HFFc6 (cell line): ENCODE measurements around the gene EDA2R. TPM values are rescaled to one million over a fixed set of nuclear protein-coding genes. Genes with fewer than 3 reads are reported as not detected.
A peak's percentile ranks its signal among the peaks of the same experiment; 100 is the strongest.

ENCODE experiments used
- DNase-seq: peaks from one replicate; pipeline ENCODE4 v3.0.0-alpha.2; 2018
- H3K27ac Mint-ChIP-seq: 2 replicates; pipeline ENCODE4 v1.8.0; 2020; ENCODE audit warnings: mild to moderate bottlenecking, mixed read lengths
- H3K27me3 Mint-ChIP-seq: 2 replicates; pipeline ENCODE4 v1.8.0; 2021; ENCODE audit warnings: mild to moderate bottlenecking, moderate library complexity, mixed read lengths; ENCODE audit not compliant: insufficient read depth
- H3K36me3 Mint-ChIP-seq: 2 replicates; pipeline ENCODE4 v1.8.0; 2021; ENCODE audit warnings: low read depth, mixed read lengths
- H3K4me1 Mint-ChIP-seq: 2 replicates; pipeline ENCODE4 v1.8.0; 2020; ENCODE audit warnings: low read depth, mixed read lengths
- H3K4me3 Mint-ChIP-seq: 2 replicates; pipeline ENCODE4 v1.8.0; 2020; ENCODE audit warnings: mild to moderate bottlenecking, moderate library complexity, mixed read lengths
- H3K9me3 Mint-ChIP-seq: 2 replicates; pipeline ENCODE4 v1.8.0; 2020; ENCODE audit warnings: mild to moderate bottlenecking, mixed read lengths
- long read RNA-seq: library from polyadenylated mRNA; unstranded; transcript quantifications from one replicate; pipeline ENCODE4 v2.0.0, GENCODE V29; 2019
- total RNA-seq, 6 experiments: library from RNA; stranded (reverse); fragmentation: NEBNext Ultra II Directional; extraction: Animal tissue kit (Norgen Biotek cat#: 25700); gene quantifications; 2 replicates in 1 of 6; 3 replicates in 5 of 6; pipeline ENCODE4 v1.2.3, GENCODE V29; 2021
- TF ChIP-seq, protein P1 (sequence below): fragments of 200-600 bp; sonication (generic); IDR thresholded peaks from 2 replicates; pipeline ENCODE4 v1.5.0; 2021; ENCODE audit warnings: antibody characterized with exemption, mild to moderate bottlenecking

Gene EDA2R, protein sequence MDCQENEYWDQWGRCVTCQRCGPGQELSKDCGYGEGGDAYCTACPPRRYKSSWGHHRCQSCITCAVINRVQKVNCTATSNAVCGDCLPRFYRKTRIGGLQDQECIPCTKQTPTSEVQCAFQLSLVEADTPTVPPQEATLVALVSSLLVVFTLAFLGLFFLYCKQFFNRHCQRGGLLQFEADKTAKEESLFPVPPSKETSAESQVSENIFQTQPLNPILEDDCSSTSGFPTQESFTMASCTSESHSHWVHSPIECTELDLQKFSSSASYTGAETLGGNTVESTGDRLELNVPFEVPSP
- total RNA-seq, result 10 to 100 TPM; 23.2 to 28.2 (median 24.1) TPM
- long read RNA-seq, partial matches to known transcripts, result 4 of 36 reads
- long read RNA-seq, other reads (novel, unspliced or antisense), result 28 of 36 reads

DNA sequence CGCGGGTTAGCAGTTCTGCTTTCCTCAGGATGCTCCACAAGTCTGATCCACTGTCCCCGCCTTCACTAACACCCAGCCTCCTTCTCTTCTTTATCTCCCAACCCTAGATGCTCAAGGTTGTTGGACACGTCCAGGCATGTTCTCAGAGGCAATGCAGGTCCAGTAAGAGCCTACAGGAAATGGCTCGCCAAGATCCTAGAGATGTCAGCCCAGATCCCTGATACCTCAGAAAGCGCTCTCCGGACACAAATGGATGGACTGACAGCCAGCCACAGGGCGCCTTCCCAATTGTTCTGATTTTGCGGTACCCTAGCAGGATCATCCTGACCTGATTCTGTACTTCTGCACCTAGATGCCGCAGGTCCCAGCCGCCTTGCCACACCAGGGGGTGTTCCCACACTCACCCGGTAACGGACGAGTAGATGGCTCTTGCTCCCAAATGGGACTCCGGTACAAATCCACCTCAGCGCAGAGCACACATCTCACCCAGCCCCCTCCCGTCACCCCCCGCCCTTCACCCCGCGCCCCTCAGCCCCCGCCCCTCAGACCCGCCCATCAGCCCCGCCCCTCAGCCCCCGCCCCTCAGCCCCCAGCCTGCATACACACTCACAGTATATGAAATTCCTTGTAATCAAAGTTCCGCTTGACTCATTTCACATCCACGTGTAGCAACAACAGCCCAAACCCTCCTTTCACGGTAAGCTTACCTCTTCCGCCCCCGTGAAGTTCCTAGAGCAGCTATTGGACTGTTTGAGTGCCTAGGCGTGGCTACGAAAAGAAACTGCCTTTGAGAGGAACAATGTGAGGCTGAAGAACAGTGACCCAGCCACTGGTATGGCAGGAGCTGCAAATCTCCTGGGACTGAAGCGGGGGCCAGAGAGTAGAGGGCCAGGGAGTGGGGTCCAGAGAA, at the start of gene EDA2R:
Gene EDA2R, minus strand, starts transcription at position 488 of the 910 bp plus-strand sequence. CDS start 23,058 bp downstream, outside the sequence.
- peak; percentile 88 for DNase-seq
- peak within 1 kb of the TSS; percentile 94 for H3K27ac Mint-ChIP-seq
- peak within 1 kb of the TSS; percentile 98 for H3K4me3 Mint-ChIP-seq
- H3K4me1 Mint-ChIP-seq, result peaks cover 43% of the 10 kb centered on the region
- H3K9me3 Mint-ChIP-seq, result no peaks in the 10 kb centered on the region
- no peaks in the 10 kb centered on the region; the same call in none of the 2 replicates for H3K27me3 Mint-ChIP-seq
- peaks cover 7% of the 10 kb centered on the region; the same call in 1 of the 2 replicates for H3K36me3 Mint-ChIP-seq
- TF ChIP-seq, protein P1, sequence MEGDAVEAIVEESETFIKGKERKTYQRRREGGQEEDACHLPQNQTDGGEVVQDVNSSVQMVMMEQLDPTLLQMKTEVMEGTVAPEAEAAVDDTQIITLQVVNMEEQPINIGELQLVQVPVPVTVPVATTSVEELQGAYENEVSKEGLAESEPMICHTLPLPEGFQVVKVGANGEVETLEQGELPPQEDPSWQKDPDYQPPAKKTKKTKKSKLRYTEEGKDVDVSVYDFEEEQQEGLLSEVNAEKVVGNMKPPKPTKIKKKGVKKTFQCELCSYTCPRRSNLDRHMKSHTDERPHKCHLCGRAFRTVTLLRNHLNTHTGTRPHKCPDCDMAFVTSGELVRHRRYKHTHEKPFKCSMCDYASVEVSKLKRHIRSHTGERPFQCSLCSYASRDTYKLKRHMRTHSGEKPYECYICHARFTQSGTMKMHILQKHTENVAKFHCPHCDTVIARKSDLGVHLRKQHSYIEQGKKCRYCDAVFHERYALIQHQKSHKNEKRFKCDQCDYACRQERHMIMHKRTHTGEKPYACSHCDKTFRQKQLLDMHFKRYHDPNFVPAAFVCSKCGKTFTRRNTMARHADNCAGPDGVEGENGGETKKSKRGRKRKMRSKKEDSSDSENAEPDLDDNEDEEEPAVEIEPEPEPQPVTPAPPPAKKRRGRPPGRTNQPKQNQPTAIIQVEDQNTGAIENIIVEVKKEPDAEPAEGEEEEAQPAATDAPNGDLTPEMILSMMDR, result no peak

DNA sequence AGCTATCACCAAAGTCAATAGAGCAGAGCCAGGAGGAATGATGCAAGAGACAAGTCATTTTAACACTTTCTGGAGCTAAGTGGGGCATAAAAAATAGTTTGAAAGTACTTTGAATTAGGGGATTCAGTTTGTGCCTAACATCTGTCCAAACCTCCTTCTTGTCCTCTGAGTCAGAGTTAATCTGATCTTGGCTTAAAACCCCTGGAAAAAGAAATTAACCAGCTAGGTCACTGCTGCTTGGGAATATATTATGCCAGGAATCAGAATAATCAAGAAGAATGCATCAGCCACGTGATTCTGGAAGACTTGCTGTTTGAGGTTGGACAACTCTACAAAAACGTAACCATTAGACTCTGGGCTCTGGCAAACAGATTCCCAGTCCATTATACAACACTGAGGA, 45.3 kb upstream of the EDA2R start:
- Mint-ChIP-seq H3K36me3 (no peaks in the 10 kb centered on the region), H3K27me3 (no peaks in the 10 kb centered on the region), H3K4me1 (peaks cover 50% of the 10 kb centered on the region), H3K27ac (no peak overlapping the region), H3K4me3 (no peak overlapping the region), H3K9me3 (no peaks in the 10 kb centered on the region)
- peak; percentile 0 for DNase-seq
- TF ChIP-seq, protein P1, result no peak

DNA sequence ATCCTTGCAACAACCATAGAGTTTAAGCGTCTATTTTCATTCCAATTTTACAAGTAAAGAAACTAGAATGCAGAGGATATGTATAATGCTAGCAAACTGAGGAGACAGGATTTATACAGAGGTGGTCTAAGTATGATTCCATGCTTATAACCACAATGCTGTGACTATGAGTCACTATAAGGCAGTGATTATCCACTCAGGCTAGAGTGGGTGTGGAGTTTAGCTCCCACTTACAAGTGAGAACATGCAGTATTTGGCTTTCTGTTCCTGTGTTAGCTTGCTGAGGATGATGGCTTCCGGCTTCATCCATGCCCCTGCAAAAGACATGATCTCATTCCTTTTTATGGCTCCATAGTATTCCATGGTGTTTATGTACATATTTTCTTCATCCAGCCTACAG, 41.6 kb upstream of the EDA2R start:
- peaks cover 86% of the 10 kb centered on the region for H3K4me1 Mint-ChIP-seq
- no peak overlapping the region for H3K4me3 Mint-ChIP-seq
- TF ChIP-seq, protein P1, result no peak
- no peaks in the 10 kb centered on the region for H3K36me3 Mint-ChIP-seq
- H3K9me3 Mint-ChIP-seq, result no peaks in the 10 kb centered on the region
- H3K27me3 Mint-ChIP-seq, result no peaks in the 10 kb centered on the region
- H3K27ac Mint-ChIP-seq, result no peak overlapping the region
- DNase-seq, result peak; percentile 3

DNA sequence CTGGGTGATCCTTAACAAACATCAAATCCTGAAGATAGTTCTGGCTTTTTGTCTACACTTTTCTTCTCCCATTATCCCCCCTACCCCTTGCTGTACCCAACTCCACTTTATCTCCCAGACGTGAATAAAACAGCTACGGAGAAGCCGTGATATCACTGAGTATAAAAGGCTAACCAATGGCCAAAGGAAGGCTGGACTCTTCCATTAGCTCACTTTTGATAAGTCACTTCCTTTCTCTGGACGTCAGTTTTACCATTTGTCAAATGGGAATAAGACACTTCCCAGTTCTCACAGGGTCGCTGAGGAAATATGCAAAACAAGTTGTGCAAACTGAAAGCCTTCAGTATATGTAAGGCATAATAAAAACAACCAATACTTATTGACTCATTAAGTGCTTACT, 38.6 kb upstream of the EDA2R start:
- no peaks in the 10 kb centered on the region for H3K36me3 Mint-ChIP-seq
- H3K9me3 Mint-ChIP-seq, result no peaks in the 10 kb centered on the region
- DNase-seq, result peak; percentile 0
- H3K4me3 Mint-ChIP-seq, result peak overlapping the region; percentile 64
- H3K27me3 Mint-ChIP-seq, result no peaks in the 10 kb centered on the region
- TF ChIP-seq, protein P1, result no peak
- peak overlapping the region; percentile 92 for H3K27ac Mint-ChIP-seq
- peaks cover 79% of the 10 kb centered on the region for H3K4me1 Mint-ChIP-seq

DNA sequence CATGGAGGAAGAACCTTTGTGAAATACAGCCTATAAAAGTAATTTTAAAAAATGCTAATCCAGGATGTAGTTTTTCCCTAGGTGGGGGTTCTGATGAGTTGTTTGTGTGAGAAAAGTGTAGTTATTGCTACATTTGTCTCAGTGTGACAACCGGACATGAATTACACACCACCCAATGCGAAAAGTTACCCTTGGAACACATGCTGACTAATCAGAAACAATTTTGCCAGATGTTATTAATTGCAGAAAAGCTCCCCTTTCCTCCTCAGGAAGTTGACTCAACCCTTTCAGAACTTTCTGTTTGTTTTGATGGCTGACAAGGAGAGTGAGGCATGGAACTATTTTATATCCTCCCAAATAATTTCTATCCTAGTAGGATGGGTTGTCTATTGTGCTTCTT, 38.1 kb upstream of the EDA2R start:
- TF ChIP-seq, protein P1, result no peak
- Mint-ChIP-seq H3K9me3 (no peaks in the 10 kb centered on the region), H3K4me3 (peak overlapping the region; percentile 75)

More for the DNA sequence above, 38.1 kb upstream of the EDA2R start:
- Mint-ChIP-seq H3K36me3 (no peaks in the 10 kb centered on the region; the same call in 1 of the 2 replicates), H3K27me3 (no peaks in the 10 kb centered on the region), H3K27ac (peak overlapping the region; percentile 92), H3K4me1 (peaks cover 83% of the 10 kb centered on the region)
- DNase-seq, result peak; percentile 83
